BJ (cell line): ENCODE measurements around the gene KCNJ15. TPM values are rescaled to one million over a fixed set of nuclear protein-coding genes. Genes with fewer than 3 reads are reported as not detected.
"Not testable (repeated sequence)": the region's sequence is repeated elsewhere in the genome, so short reads cannot be mapped to it uniquely, and the experiment has no call there.

Source experiments
- CTCF ChIA-PET: fragments of 350-600 bp; formaldehyde crosslinking; extraction: SDS; loops from one replicate; lab custom pipeline; 2021; ENCODE audit warnings: antibody characterized with exemption, inconsistent platforms; lab: Yijun Ruan, JAX
- POLR2A ChIA-PET: fragments of 300-600 bp; sonication (Branson Sonifier 250); formaldehyde crosslinking; extraction: SDS; loops from one replicate; lab custom pipeline; 2021; ENCODE audit warnings: antibody characterized with exemption; lab: Charles Lee
- DNase-seq: peaks from one replicate; pipeline ENCODE4 v3.0.0-alpha.2; 2011; ENCODE audit warnings: low read depth
- H3K27me3 ChIP-seq: 2 replicates; pipeline ENCODE4 v1.6.0; 2011; ENCODE audit warnings: low read length; ENCODE audit not compliant: control insufficient read depth, insufficient read depth
- H3K36me3 ChIP-seq: 2 replicates; pipeline ENCODE4 v1.5.1; 2011; ENCODE audit warnings: low read length; ENCODE audit not compliant: control insufficient read depth, insufficient read depth
- H3K4me3 ChIP-seq: 2 replicates; pipeline ENCODE4 v1.5.1; 2011; ENCODE audit warnings: low read depth, mild to moderate bottlenecking, control low read depth, low read length
- polyA plus RNA-seq: library from polyadenylated mRNA; depleted of rRNA; stranded (reverse); fragments of >200 nt; gene quantifications from 2 replicates; pipeline ENCODE4 v1.2.3, GENCODE V29; 2011
- TF ChIP-seq, protein P1 (sequence below): IDR thresholded peaks from 2 replicates; pipeline ENCODE4 v1.5.1; 2011; ENCODE audit warnings: low read depth, mild to moderate bottlenecking, control low read depth, inconsistent platforms, low read length, moderate library complexity; ENCODE audit not compliant: insufficient read depth

The KCNJ15 gene
- polyA plus RNA-seq, 1 experiment = 0.02 TPM

DNA sequence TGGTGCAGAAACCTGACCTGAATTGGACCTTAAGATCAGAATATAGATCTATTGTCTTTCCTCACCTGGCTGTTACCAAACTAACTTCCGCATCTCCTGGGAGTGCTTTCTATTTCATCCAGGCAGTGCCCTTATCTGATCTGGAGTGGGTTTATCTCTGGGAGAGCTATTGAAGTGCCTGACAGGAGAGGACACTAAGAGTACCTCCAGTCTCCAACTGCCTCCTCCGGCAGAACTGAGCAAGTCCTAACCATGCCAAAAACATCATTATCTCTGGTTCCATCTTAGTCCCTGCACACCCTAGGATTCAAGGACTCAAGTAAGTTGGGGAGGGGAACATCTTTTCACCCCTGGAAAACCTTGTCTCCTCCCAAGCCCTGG, 12.4 kb upstream of the KCNJ15 start:
- TF ChIP-seq, protein P1, sequence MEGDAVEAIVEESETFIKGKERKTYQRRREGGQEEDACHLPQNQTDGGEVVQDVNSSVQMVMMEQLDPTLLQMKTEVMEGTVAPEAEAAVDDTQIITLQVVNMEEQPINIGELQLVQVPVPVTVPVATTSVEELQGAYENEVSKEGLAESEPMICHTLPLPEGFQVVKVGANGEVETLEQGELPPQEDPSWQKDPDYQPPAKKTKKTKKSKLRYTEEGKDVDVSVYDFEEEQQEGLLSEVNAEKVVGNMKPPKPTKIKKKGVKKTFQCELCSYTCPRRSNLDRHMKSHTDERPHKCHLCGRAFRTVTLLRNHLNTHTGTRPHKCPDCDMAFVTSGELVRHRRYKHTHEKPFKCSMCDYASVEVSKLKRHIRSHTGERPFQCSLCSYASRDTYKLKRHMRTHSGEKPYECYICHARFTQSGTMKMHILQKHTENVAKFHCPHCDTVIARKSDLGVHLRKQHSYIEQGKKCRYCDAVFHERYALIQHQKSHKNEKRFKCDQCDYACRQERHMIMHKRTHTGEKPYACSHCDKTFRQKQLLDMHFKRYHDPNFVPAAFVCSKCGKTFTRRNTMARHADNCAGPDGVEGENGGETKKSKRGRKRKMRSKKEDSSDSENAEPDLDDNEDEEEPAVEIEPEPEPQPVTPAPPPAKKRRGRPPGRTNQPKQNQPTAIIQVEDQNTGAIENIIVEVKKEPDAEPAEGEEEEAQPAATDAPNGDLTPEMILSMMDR = no peak
- Histone ChIP-seq H3K4me3 (no peak overlapping the region), H3K27me3 (no peaks in the 10 kb centered on the region), H3K36me3 (no peaks in the 10 kb centered on the region)
- ChIA-PET CTCF (interaction anchor here (0.9 to 1.5 kb wide), 3 partner anchors 11 to 108 kb away, joined by 3 to 5 read pairs (median 4); no protein-coding TSS in a partner anchor), POLR2A (no interaction called here)
- no peak for DNase-seq

- CTCF ChIA-PET = interaction anchor here (0.7 to 1.2 kb wide), 5 partner anchors 12 to 110 kb away, joined by 3 to 4 read pairs (median 3); no protein-coding TSS in a partner anchor
- no peak overlapping the region for H3K4me3 ChIP-seq
- POLR2A ChIA-PET = no interaction called here
- no peaks in the 10 kb centered on the region for H3K27me3 ChIP-seq
- TF ChIP-seq, protein P1 = no peak
- H3K36me3 ChIP-seq = no peaks in the 10 kb centered on the region
- DNase-seq = peak; percentile 91
These were observed 11.6 kb upstream of the KCNJ15 start for GRCh38 chr21:38244885-38245869.

DNA sequence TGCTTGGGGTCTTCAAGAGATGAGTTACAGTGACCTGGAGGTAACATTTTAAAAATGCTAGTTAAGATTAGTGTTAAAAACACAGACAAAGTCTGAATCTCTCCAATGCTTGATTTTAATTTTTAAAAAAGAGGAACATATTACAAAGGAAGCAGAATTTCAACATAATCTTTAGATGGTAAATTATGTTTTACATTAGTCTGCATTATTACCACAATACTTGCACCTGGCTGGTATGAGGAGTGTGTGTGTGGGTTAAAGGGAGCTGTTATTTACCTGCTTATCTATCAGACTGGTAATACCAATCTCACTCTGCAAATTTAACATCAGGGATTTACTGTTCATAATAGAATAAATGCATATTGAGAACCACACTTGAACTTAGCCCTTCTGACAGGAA, 10.3 kb upstream of the KCNJ15 start:
- ChIA-PET POLR2A (no interaction called here), CTCF (no interaction called here)
- DNase-seq = no peak
- Histone ChIP-seq H3K4me3 (no peak overlapping the region), H3K36me3 (no peaks in the 10 kb centered on the region), H3K27me3 (no peaks in the 10 kb centered on the region)
- TF ChIP-seq, protein P1 = no peak

DNA sequence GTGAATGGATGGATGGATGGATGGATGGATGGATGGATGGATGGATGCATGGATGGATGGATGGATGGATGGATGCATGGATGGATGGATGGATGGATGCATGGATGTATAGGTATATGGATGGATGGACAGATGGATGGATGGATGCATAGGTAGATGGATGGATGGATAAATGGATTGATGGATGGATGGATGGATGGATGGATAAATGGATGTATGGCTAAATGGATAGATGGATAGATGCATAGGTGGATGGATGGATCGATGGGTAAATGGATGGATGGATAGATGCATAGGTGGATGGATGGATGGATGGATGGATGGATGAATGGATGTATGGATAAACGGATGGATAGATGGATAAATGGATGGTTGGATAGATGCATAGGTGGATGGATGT, 9.7 kb upstream of the KCNJ15 start:
- POLR2A ChIA-PET, CTCF ChIA-PET, H3K27me3 ChIP-seq, H3K36me3 ChIP-seq, DNase-seq, H3K4me3 ChIP-seq: not testable (repeated sequence)

DNA sequence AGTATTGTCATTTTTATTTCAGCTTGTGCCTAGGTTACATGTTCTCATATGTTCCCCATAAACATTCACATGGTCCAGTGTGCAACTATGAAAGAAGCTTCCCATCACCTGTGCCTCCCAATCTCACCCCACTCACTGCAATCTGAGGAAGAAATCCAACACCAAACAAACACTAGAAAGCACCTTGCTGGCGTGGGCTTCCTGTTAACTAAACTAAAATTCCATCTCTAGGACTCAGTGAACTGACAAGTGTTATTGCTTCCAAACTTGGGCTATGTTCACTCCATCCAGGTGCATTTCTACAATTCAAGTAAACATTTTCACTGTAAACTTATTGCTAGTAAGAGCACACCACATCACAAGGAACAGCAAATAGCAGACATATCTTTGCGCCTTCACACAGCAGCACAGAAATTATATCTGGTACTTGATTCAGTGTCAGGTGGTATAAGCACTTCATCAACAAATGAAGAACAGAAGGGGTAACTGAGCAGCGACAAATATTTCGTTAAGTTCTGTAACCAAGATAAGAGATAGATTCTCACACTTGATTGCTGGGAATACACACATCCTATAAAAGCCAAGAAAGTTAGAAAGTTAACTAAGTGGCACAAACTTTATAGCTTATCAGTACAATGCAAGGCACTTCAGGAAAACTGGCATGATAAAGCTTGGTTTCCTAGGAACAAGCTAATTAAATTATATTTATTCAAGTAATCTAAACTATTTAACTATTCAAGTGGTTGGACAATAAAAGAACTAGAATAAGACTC, 8.9 kb upstream of the KCNJ15 start:
- Histone ChIP-seq H3K36me3 (no peaks in the 10 kb centered on the region), H3K4me3 (no peak overlapping the region), H3K27me3 (no peaks in the 10 kb centered on the region)
- ChIA-PET CTCF (interaction anchor here (0.6 to 0.9 kb wide), 2 partner anchors 12 to 435 kb away, joined by 3 read pairs; no protein-coding TSS in a partner anchor), POLR2A (no interaction called here)
- DNase-seq = no peak
- TF ChIP-seq, protein P1 = no peak
